ENCODE data around the gene GJA4. TPM values are rescaled to one million over a fixed set of nuclear protein-coding genes. Genes with fewer than 3 reads are reported as not detected.

GJA4 gene
- total and polyA plus RNA-seq, 2 of the 8 experiments (the other 6 are each of a cell fraction or from before 2014, with no cell fraction given), result 3.2 to 3.9 TPM

DNA sequence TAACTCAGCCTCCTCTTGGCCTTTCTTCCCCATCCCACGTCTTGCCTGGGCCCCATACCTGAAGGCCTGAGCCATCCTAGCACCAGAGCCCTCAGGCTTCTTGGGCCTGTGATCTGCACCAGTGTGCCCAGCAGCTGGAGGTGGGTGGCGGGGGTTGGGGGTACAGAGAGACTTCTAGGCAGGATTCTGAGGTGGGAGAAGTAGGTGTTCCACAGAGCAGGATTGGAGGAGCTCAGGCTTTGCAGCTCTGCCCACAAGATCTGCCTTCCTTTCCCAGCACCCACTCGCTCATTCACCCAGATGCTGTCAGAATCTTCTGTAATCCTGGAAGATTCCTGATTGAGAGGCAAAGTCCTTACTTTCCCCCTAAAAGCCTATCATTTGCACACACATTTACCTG lies 47.9 kb upstream of the GJA4 start:
- H4K5ac ChIP-seq (ENCODE audit: insufficient read length, low read depth, low read length), result no peak overlapping the region
- DNase-seq (ENCODE audit: low read depth in 1 of 2, low spot score in 2 of 2) (no peak), FAIRE-seq (no peak)
- no peak overlapping the region for H3K18ac ChIP-seq (ENCODE audit: extremely low read depth, low read length)
- H3K23me2 ChIP-seq (ENCODE audit: low read depth, low read length), result no peaks in the 10 kb centered on the region; the same call in 1 of the 2 replicates
- no peaks in the 10 kb centered on the region for H4K20me1 ChIP-seq (replicated peaks in 1 of 2; ENCODE audit: control insufficient read depth in 1 of 2, insufficient read depth in 2 of 2, low read length in 2 of 2)
- no peak overlapping the region for H4K91ac ChIP-seq (replicated peaks; ENCODE audit: insufficient read length, low read length)
- H2BK15ac ChIP-seq (ENCODE audit: low read length), result no peak overlapping the region
- no peak overlapping the region for H2BK20ac ChIP-seq (ENCODE audit: low read length)
- TF ChIP-seq ASH2L (IDR thresholded peaks at IDR 0.05; ENCODE audit: low read length), result no peak
- no peak for TF ChIP-seq CBX5 (IDR thresholded peaks at IDR 0.05; ENCODE audit: low read depth, low read length)
- TF ChIP-seq SIX5 (IDR thresholded peaks at IDR 0.05; ENCODE audit: low read depth, low read length), result no peak
- TF ChIP-seq TEAD4 (IDR thresholded peaks at IDR 0.05; ENCODE audit: low read depth, low read length), result no peak
- no peak for TF ChIP-seq BRCA1 (IDR thresholded peaks at IDR 0.05; ENCODE audit: low read depth, low read length)
- TF ChIP-seq EP300 (IDR thresholded peaks at IDR 0.05; ENCODE audit: borderline replicate concordance in 1 of 2, low read depth in 2 of 2, low read length in 2 of 2), result no peak
- no peak for TF ChIP-seq EZH2 (IDR thresholded peaks at IDR 0.05; ENCODE audit: low read depth, low read length, severe bottlenecking)
- no peak for TF ChIP-seq HDAC6 (IDR thresholded peaks at IDR 0.05; ENCODE audit: low read depth, low read length)
- no peak for TF ChIP-seq TAF1 (IDR thresholded peaks at IDR 0.05; ENCODE audit: low read depth, low read length)
- no peak for TF ChIP-seq PHF8 (conservative IDR thresholded peaks at IDR 0.05; ENCODE audit: low read depth, low read length)
- H3K14ac ChIP-seq (ENCODE audit: insufficient read length), result no peak overlapping the region
- H2BK5ac ChIP-seq (ENCODE audit: low read depth, low read length), result no peak overlapping the region
- no peak overlapping the region for H3K9ac ChIP-seq (replicated peaks in 1 of 4; ENCODE audit: extremely low read depth in 1 of 4, low read depth in 3 of 4, low read length in 3 of 4)
- ChIA-PET CTCF (ENCODE audit: partially characterized antibody) (interaction anchor here (0.7 to 5.4 kb wide), 20 partner anchors 7 to 624 kb away, joined by 3 to 42 read pairs (median 5); partner anchors contain the start of genes GJB4 and GJB5), POLR2A (ENCODE audit: partially characterized antibody) (interaction anchor here (1.1 to 1.7 kb wide), 2 partner anchors 12 to 18 kb away, joined by 3 read pairs; no protein-coding TSS in a partner anchor)
- no peak overlapping the region for H3K4me3 ChIP-seq (ENCODE audit: extremely low read depth in 1 of 4, insufficient read depth in 2 of 4, low read depth in 3 of 4, low read length in 4 of 4)
- no peak overlapping the region for H4K8ac ChIP-seq (ENCODE audit: extremely low read depth, insufficient read depth, low read length)
- no peak overlapping the region for H3K4me2 ChIP-seq (ENCODE audit: insufficient read depth in 1 of 2, low read depth in 2 of 2, low read length in 2 of 2)
- peaks cover 0 to 13% (median 5%) of the 10 kb centered on the region in 4 experiments; a peak in 5 of 7 replicates for H3K27me3 ChIP-seq (replicated peaks in 1 of 4; ENCODE audit: control insufficient read depth in 3 of 4, extremely low read depth in 1 of 4, insufficient read depth in 3 of 4, low read length in 3 of 4)
- H3K79me1 ChIP-seq (ENCODE audit: low read depth, low read length), result no peaks in the 10 kb centered on the region
- 74% methylated on average over 3 of the region's 3 CpGs; no CpG with 5 or more reads in 1 of the 2 experiments for WGBS, 2 experiments (ENCODE audit: extremely low coverage in 1 of 2, insufficient coverage in 1 of 2, insufficient read length in 1 of 2, insufficient replicate concordance in 2 of 2, low coverage in 1 of 2, low lambda C conversion rate in 2 of 2, missing lambda C conversion rate in 1 of 2)
- no peaks in the 10 kb centered on the region for H3K9me3 ChIP-seq (ENCODE audit: insufficient read depth in 2 of 2, low read depth in 1 of 2, low read length in 1 of 2)
- no peak overlapping the region for H3K4ac ChIP-seq (replicated peaks; ENCODE audit: insufficient read length, low read depth, low read length)
- H2BK120ac ChIP-seq (replicated peaks; ENCODE audit: low read depth, low read length), result no peak overlapping the region
- H3K23ac ChIP-seq (ENCODE audit: insufficient read length), result no peak overlapping the region
- H3K4me1 ChIP-seq (replicated peaks in 1 of 4; ENCODE audit: control insufficient read depth in 3 of 4, insufficient read depth in 4 of 4, low read length in 3 of 4), result peaks cover 0 to 3% (median 1%) of the 10 kb centered on the region in 4 experiments
- H3K79me2 ChIP-seq (ENCODE audit: control insufficient read depth in 1 of 2, insufficient read depth in 2 of 2, low read length in 2 of 2), result no peaks in the 10 kb centered on the region
- no peaks in the 10 kb centered on the region for H3K36me3 ChIP-seq (ENCODE audit: control insufficient read depth in 2 of 4, insufficient read depth in 4 of 4, low read length in 3 of 4)
- H2BK12ac ChIP-seq (ENCODE audit: low read depth, low read length), result no peak overlapping the region
- H3K27ac ChIP-seq (ENCODE audit: low read depth, low read length), result no peak overlapping the region
- no peak overlapping the region for H3K56ac ChIP-seq (replicated peaks; ENCODE audit: insufficient read length, low read depth, low read length)
- no peak overlapping the region for H2AK5ac ChIP-seq (ENCODE audit: low read depth, low read length)
- H2AFZ ChIP-seq (ENCODE audit: low read length), result no peak overlapping the region
